ENCODE data around the gene PRMT5. TPM values are rescaled to one million over a fixed set of nuclear protein-coding genes. Genes with fewer than 3 reads are reported as not detected.

PRMT5 gene
- total RNA-seq, 1 experiment from 2014 or later = 116 TPM

DNA sequence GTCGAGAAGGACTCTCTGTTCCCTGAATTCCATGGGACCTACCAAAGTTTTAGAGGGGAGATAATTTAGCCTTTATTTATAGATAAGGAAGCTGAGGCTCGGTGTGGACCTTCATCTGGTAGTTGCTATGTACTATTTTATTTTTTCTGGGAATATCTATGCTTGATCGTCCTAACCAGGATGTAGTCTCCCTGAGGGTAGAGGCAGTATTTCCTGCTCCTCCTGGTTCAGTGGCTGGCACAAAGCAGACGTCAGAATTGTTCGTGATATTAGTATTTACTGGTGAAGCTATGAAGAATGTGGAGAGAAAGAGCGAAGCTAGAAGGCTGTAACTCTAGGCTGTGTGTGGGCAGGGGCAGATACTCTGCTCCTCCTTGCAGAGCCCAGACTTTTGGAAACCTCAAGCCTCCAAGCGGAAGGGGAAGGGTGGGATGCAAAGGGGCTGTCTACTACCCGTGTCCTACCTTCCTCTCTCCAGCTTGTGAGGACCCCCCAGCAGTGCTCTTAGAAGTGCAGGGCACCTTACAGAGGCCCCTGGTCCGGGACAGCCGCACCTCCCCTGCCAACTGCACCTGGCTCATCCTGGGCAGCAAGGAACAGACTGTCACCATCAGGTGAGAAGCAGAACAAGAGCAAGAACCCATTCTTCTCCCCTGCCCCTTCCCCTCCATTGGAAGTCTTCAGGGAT, 56.2 kb downstream of the PRMT5 start:
- Histone ChIP-seq H3K79me2 (ENCODE audit: low read length) (peaks cover 8% of the 10 kb centered on the region), H3K4me3 (ENCODE audit: low read length) (peak overlapping the region; percentile 85), H3K36me3 (ENCODE audit: insufficient read depth, low read length) (peaks cover 5% of the 10 kb centered on the region; the same call in 1 of the 2 replicates)

DNA sequence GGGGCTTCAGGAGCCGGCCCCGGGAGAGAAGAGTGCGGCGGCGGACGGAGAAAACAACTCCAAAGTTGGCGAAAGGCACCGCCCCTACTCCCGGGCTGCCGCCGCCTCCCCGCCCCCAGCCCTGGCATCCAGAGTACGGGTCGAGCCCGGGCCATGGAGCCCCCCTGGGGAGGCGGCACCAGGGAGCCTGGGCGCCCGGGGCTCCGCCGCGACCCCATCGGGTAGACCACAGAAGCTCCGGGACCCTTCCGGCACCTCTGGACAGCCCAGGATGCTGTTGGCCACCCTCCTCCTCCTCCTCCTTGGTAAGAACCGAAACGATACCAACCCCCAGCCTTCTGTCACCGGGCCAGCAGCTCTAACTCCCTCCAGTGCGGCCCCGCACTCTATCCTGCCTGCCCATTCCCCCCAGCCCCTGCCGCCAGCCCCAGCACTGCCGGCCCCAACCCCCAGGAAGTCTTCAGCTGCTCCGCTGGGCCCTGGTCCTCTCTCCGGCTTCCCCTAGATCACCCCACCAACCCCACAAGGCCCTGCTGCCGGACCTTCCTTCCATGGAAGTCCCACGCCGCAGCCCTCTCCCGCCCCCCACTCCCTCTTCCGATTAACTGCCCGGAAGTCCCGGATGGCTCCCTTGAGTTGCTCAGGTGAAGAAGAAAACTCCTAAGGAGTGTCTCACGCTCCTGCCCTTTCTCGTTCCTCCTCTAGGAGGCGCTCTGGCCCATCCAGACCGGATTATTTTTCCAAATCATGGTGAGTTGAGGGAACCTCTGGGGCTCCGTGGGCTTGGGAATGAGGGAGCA, 56.9 kb downstream of the PRMT5 start:
- Histone ChIP-seq H3K9me2 (replicated peaks; ENCODE audit: insufficient read depth, low read length) (no peaks in the 10 kb centered on the region), H3K9ac (ENCODE audit: low read length) (peak overlapping the region; percentile 86), H3K27me3 (ENCODE audit: low read length) (no peaks in the 10 kb centered on the region), H3K4me2 (ENCODE audit: low read depth, low read length, poor library complexity, severe bottlenecking) (peak overlapping the region; percentile 91), H3K36me3 (ENCODE audit: insufficient read depth, low read length) (peaks cover 5% of the 10 kb centered on the region; the same call in 1 of the 2 replicates), H3K4me1 (ENCODE audit: low read length) (peaks cover 24% of the 10 kb centered on the region), H3K4me3 (ENCODE audit: low read length) (peak overlapping the region; percentile 85), H3K27ac (ENCODE audit: low read length) (peak overlapping the region; percentile 91), H4K20me1 (ENCODE audit: insufficient read depth, low read depth, low read length) (peaks cover 5% of the 10 kb centered on the region; the same call in 1 of the 2 replicates), H3K9me3 (ENCODE audit: low read length) (no peaks in the 10 kb centered on the region), H3K79me2 (ENCODE audit: low read length) (peaks cover 8% of the 10 kb centered on the region), H2AFZ (ENCODE audit: low read length) (peak overlapping the region; percentile 59; the same call in 1 of the 2 replicates)
- DNase-seq = peak; percentile 90

More for the DNA sequence above, 56.2 kb downstream of the PRMT5 start:
- Histone ChIP-seq H3K27me3 (ENCODE audit: low read length) (no peaks in the 10 kb centered on the region), H3K4me1 (ENCODE audit: low read length) (peaks cover 24% of the 10 kb centered on the region), H4K20me1 (ENCODE audit: insufficient read depth, low read depth, low read length) (peaks cover 5% of the 10 kb centered on the region; the same call in 1 of the 2 replicates), H3K9me3 (ENCODE audit: low read length) (no peaks in the 10 kb centered on the region), H3K9ac (ENCODE audit: low read length) (peak overlapping the region; percentile 86), H3K4me2 (ENCODE audit: low read depth, low read length, poor library complexity, severe bottlenecking) (peak overlapping the region; percentile 91), H3K9me2 (replicated peaks; ENCODE audit: insufficient read depth, low read length) (no peaks in the 10 kb centered on the region), H2AFZ (ENCODE audit: low read length) (peak overlapping the region; percentile 59; the same call in 1 of the 2 replicates), H3K27ac (ENCODE audit: low read length) (peak overlapping the region; percentile 91)
- no peak for DNase-seq

DNA sequence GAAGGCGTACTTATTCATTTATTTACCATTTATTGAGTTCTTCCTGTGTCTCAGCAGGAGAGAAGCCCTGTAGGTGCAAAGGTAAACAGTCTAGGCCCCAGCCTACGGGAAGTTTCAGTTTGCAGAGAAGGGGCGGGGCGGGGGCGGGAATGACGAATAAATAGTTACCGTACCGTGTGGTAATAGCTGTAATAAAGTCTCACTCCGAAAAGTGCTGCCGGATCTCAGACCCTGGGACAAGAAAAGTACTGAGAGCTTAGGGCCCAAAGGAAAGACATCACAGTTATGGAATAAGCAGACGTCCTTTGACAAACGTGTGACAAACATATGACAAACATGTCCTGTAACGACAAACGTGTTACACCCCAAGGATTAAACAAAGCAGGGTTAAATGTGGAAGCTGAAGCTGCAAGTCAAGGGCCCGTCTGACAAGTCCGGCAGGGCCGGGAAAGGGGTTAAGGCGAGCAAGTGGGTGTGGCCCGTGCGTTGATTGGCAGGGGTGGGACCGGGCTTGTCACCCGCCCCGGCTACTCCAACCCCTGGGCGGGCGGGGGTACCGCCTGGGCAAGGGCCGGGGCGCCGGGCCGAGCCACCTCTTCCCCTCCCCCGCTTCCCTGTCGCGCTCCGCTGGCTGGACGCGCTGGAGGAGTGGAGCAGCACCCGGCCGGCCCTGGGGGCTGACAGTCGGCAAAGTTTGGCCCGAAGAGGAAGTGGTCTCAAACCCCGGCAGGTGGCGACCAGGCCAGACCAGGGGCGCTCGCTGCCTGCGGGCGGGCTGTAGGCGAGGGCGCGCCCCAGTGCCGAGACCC, 57.7 kb downstream of the PRMT5 start, which contains the start of gene LRP10:
TSS of gene LRP10 (plus strand) at position 517 of the 809 bp plus-strand sequence. CDS start 564 bp downstream, outside the sequence.
- Histone ChIP-seq H2AFZ (ENCODE audit: low read length) (peak within 1 kb of the TSS; percentile 78), H3K4me3 (ENCODE audit: low read length) (peak within 1 kb of the TSS; percentile 85), H3K9me2 (replicated peaks; ENCODE audit: insufficient read depth, low read length) (no peaks in the 10 kb centered on the region), H3K27ac (ENCODE audit: low read length) (peak within 1 kb of the TSS; percentile 91), H3K79me2 (ENCODE audit: low read length) (peaks cover 8% of the 10 kb centered on the region), H4K20me1 (ENCODE audit: insufficient read depth, low read depth, low read length) (peaks cover 5% of the 10 kb centered on the region; the same call in 1 of the 2 replicates), H3K4me1 (ENCODE audit: low read length) (peaks cover 24% of the 10 kb centered on the region), H3K36me3 (ENCODE audit: insufficient read depth, low read length) (0 out of 2 replicates have a peak, but pooled peaks cover 5% of the 10 kb centered on the region), H3K9ac (ENCODE audit: low read length) (peak within 1 kb of the TSS; percentile 86), H3K27me3 (ENCODE audit: low read length) (no peaks in the 10 kb centered on the region), H3K4me2 (ENCODE audit: low read depth, low read length, poor library complexity, severe bottlenecking) (peak within 1 kb of the TSS; percentile 91), H3K9me3 (ENCODE audit: low read length) (no peaks in the 10 kb centered on the region)
- DNase-seq = peak; percentile 98

DNA sequence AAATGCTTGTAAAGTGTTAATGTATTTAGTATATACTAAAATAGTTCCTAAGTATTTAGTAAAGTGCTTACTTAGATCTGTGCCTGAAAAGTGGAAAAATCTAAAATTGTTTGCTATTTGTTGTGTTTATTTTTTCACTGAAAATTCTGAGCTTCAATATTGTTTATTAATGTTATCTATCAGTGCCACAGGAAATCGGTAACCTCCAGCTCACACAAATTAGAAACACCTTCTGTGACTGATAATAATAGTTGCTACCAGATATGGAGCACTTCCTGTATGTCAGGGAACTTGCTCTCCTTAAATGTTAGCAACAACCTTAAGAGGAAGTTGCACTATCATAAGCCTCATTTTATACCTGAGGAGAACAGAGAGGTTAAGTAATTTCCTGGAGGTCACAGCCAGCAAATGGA, 58.4 kb downstream of the PRMT5 start:
- Histone ChIP-seq H3K27ac (ENCODE audit: low read length) (peak overlapping the region; percentile 91), H3K9ac (ENCODE audit: low read length) (peak overlapping the region; percentile 86), H3K27me3 (ENCODE audit: low read length) (no peaks in the 10 kb centered on the region), H3K4me1 (ENCODE audit: low read length) (peaks cover 24% of the 10 kb centered on the region), H3K4me2 (ENCODE audit: low read depth, low read length, poor library complexity, severe bottlenecking) (peak overlapping the region; percentile 91), H3K4me3 (ENCODE audit: low read length) (peak overlapping the region; percentile 85), H3K36me3 (ENCODE audit: insufficient read depth, low read length) (0 out of 2 replicates have a peak, but pooled peaks cover 5% of the 10 kb centered on the region), H3K79me2 (ENCODE audit: low read length) (peaks cover 8% of the 10 kb centered on the region), H3K9me3 (ENCODE audit: low read length) (no peaks in the 10 kb centered on the region), H2AFZ (ENCODE audit: low read length) (peak overlapping the region; percentile 78), H4K20me1 (ENCODE audit: insufficient read depth, low read depth, low read length) (peaks cover 5% of the 10 kb centered on the region; the same call in 1 of the 2 replicates), H3K9me2 (replicated peaks; ENCODE audit: insufficient read depth, low read length) (no peaks in the 10 kb centered on the region)
- no peak for DNase-seq

Other genes with a start within 250 kb of the PRMT5 start
- 250 and 484 TPM in 2 replicates for gene OXA1L, start 162.7 kb downstream of the PRMT5 start, total RNA-seq (2014; rRNA removed; shearing (Covaris generic); ENCODE audit: low replicate concordance)
- gene SLC7A7, start 113.9 kb downstream of the PRMT5 start, total RNA-seq (2014; rRNA removed; shearing (Covaris generic); ENCODE audit: low replicate concordance) = 1.9 and 3.5 TPM in 2 replicates
- gene MRPL52, start 99.5 kb downstream of the PRMT5 start, total RNA-seq (2014; rRNA removed; shearing (Covaris generic); ENCODE audit: low replicate concordance) = 71.3 and 107 TPM in 2 replicates
- gene MMP14, start 92.8 kb downstream of the PRMT5 start, total RNA-seq (2014; rRNA removed; shearing (Covaris generic); ENCODE audit: low replicate concordance) = 0.72 and 1.9 TPM in 2 replicates
- 34.3 and 43.1 TPM in 2 replicates for gene LRP10, start 57.6 kb downstream of the PRMT5 start, total RNA-seq (2014; rRNA removed; shearing (Covaris generic); ENCODE audit: low replicate concordance)
- 0.51 TPM in 1 of 2 replicates, not detected in the other for gene REM2, start 46.2 kb downstream of the PRMT5 start, total RNA-seq (2014; rRNA removed; shearing (Covaris generic); ENCODE audit: low replicate concordance)
- gene RBM23, start 10.2 kb downstream of the PRMT5 start, total RNA-seq (2014; rRNA removed; shearing (Covaris generic); ENCODE audit: low replicate concordance) = 67.7 and 79.1 TPM in 2 replicates
- gene HAUS4, start 27.7 kb upstream of the PRMT5 start, total RNA-seq (2014; rRNA removed; shearing (Covaris generic); ENCODE audit: low replicate concordance) = 45.9 and 52.4 TPM in 2 replicates
- gene AJUBA, start 53.2 kb upstream of the PRMT5 start, total RNA-seq (2014; rRNA removed; shearing (Covaris generic); ENCODE audit: low replicate concordance) = not detected in 2 replicates
- 21.6 and 43.2 TPM in 2 replicates for gene C14orf93, start 80.8 kb upstream of the PRMT5 start, total RNA-seq (2014; rRNA removed; shearing (Covaris generic); ENCODE audit: low replicate concordance)
- gene PSMB5, start 105.5 kb upstream of the PRMT5 start, total RNA-seq (2014; rRNA removed; shearing (Covaris generic); ENCODE audit: low replicate concordance) = 65.4 and 67.1 TPM in 2 replicates
- not detected in 2 replicates for gene PSMB11, start 112.8 kb upstream of the PRMT5 start, total RNA-seq (2014; rRNA removed; shearing (Covaris generic); ENCODE audit: low replicate concordance)
- 0.34 and 1.0 TPM in 2 replicates for gene CDH24, start 128.1 kb upstream of the PRMT5 start, total RNA-seq (2014; rRNA removed; shearing (Covaris generic); ENCODE audit: low replicate concordance)
- gene ACIN1, start 165.8 kb upstream of the PRMT5 start, total RNA-seq (2014; rRNA removed; shearing (Covaris generic); ENCODE audit: low replicate concordance) = 125 and 159 TPM in 2 replicates
- gene C14orf119, start 166.1 kb upstream of the PRMT5 start, total RNA-seq (2014; rRNA removed; shearing (Covaris generic); ENCODE audit: low replicate concordance) = 52.6 and 69.3 TPM in 2 replicates
- gene CIROP, start 175.6 kb upstream of the PRMT5 start, total RNA-seq (2014; rRNA removed; shearing (Covaris generic); ENCODE audit: low replicate concordance) = not detected in 2 replicates
- 0.11 TPM in 1 of 2 replicates, not detected in the other for gene CEBPE, start 189.9 kb upstream of the PRMT5 start, total RNA-seq (2014; rRNA removed; shearing (Covaris generic); ENCODE audit: low replicate concordance)